Stimulated activated CD8-positive, alpha-beta memory T cell treated with anti-CD3 and anti-CD28 coated beads, Interleukin-4, amount 100 ng/mL, for 4 hours (primary cell): ENCODE results near the gene TMIGD1.
A peak's percentile ranks its signal among the peaks of the same experiment; 100 is the strongest.

Source experiments
- DNase-seq, 2 donors: peaks; one replicate each; pipeline ENCODE4 v3.0.0-alpha.2; 2020; ENCODE audit warnings: low read depth in 2 of 2, low spot score in 1 of 2

TMIGD1 gene

GRCh38 chr17:30333503-30334360 lies at the start of gene TMIGD1:
Gene TMIGD1 (minus strand): TSS chr17:30334057. CDS start chr17:30332133, 1,924 bp downstream.
- no peak for DNase-seq

GRCh38 chr17:30382345-30382744 lies 48.5 kb upstream of the TMIGD1 start:
- no peak for DNase-seq

- no peak for DNase-seq
Measured at GRCh38 chr17:30381340-30381659, 47.4 kb upstream of the TMIGD1 start.

GRCh38 chr17:30380643-30381339 lies 46.9 kb upstream of the TMIGD1 start:
- DNase-seq: no peak

- no peak for DNase-seq
Measured at GRCh38 chr17:30379903-30380381, 46.1 kb upstream of the TMIGD1 start.

GRCh38 chr17:30379303-30379902 lies 45.5 kb upstream of the TMIGD1 start:
- DNase-seq: no peak

GRCh38 chr17:30378825-30379302 lies 45.0 kb upstream of the TMIGD1 start, which contains the start of gene CPD:
Gene CPD (plus strand): TSS chr17:30378927. CDS start chr17:30378981, 54 bp downstream.
- peak; percentile 91 to 96 for DNase-seq

GRCh38 chr17:30378241-30378824 lies 44.5 kb upstream of the TMIGD1 start:
- peak in 1 of 2 donors; percentile 34 for DNase-seq

GRCh38 chr17:30377574-30378240 lies 43.9 kb upstream of the TMIGD1 start:
- DNase-seq: no peak

- peak in 1 of 2 donors; percentile 39 for DNase-seq
Measured at GRCh38 chr17:30376621-30377452, 43.0 kb upstream of the TMIGD1 start.

- no peak for DNase-seq
Measured at GRCh38 chr17:30375661-30376060, 41.8 kb upstream of the TMIGD1 start.

- DNase-seq: no peak
Measured at GRCh38 chr17:30372755-30373154, 38.9 kb upstream of the TMIGD1 start.

GRCh38 chr17:30369995-30370394 lies 36.1 kb upstream of the TMIGD1 start:
- no peak for DNase-seq

- no peak for DNase-seq
Measured at GRCh38 chr17:30368912-30369720, 35.3 kb upstream of the TMIGD1 start.

- no peak for DNase-seq
Measured at GRCh38 chr17:30366536-30366935, 32.7 kb upstream of the TMIGD1 start.

GRCh38 chr17:30363715-30364202 lies 29.9 kb upstream of the TMIGD1 start:
- peak; percentile 53 to 81 for DNase-seq

- no peak for DNase-seq
Measured at GRCh38 chr17:30361766-30362279, 28.0 kb upstream of the TMIGD1 start.

- DNase-seq: no peak
Measured at GRCh38 chr17:30360086-30360808, 26.4 kb upstream of the TMIGD1 start.
